22Rv1 (cell line): ENCODE results near the gene EEF1AKMT1.

Experiments used
- ZFX ChIP-seq: fragments of 450-650 bp; IDR thresholded peaks from 2 replicates; pipeline ENCODE4 v1.6.1; 2017; ENCODE audit warnings: antibody characterized with exemption, borderline replicate concordance
- TF ChIP-seq, protein P1 (sequence below): fragments of 450-650 bp; IDR thresholded peaks from 2 replicates; pipeline ENCODE4 v1.5.1; 2017; ENCODE audit warnings: mild to moderate bottlenecking

DNA sequence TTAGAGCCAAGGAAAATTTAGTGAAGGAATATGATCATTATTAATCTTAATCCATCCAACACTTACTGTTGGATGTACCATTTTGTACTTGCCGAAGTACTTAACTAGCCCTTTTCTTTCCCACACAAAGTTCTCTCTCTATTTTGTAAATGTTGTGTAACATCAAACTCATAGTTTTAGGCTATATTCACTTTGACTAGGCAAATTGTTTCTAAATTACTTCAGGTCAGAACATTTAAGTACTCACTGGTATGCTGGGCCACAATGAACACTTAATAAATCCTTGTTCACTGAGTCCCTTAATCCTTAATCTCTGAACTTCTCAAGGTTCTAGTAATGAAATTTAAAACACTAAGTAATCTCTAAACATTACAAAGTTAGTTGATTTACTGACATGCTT, 49.3 kb upstream of the EEF1AKMT1 start:
- TF ChIP-seq, protein P1, sequence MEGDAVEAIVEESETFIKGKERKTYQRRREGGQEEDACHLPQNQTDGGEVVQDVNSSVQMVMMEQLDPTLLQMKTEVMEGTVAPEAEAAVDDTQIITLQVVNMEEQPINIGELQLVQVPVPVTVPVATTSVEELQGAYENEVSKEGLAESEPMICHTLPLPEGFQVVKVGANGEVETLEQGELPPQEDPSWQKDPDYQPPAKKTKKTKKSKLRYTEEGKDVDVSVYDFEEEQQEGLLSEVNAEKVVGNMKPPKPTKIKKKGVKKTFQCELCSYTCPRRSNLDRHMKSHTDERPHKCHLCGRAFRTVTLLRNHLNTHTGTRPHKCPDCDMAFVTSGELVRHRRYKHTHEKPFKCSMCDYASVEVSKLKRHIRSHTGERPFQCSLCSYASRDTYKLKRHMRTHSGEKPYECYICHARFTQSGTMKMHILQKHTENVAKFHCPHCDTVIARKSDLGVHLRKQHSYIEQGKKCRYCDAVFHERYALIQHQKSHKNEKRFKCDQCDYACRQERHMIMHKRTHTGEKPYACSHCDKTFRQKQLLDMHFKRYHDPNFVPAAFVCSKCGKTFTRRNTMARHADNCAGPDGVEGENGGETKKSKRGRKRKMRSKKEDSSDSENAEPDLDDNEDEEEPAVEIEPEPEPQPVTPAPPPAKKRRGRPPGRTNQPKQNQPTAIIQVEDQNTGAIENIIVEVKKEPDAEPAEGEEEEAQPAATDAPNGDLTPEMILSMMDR: no peak
- no peak for TF ChIP-seq ZFX
